Colonic mucosa (tissue), 4 donors: Measurements from ENCODE around the gene DNAJA4. TPM values are rescaled to one million over a fixed set of nuclear protein-coding genes. Genes with fewer than 3 reads are reported as not detected.

Source experiments
- DNase-seq: peaks from one replicate; pipeline ENCODE4 v3.0.0-alpha.2; 2020
- H3K27ac ChIP-seq: fragments of 200-600 bp; one replicate; pipeline ENCODE4 v1.8.0; 2021
- H3K27me3 ChIP-seq: fragments of 200-600 bp; one replicate; pipeline ENCODE4 v1.8.0; 2021
- H3K36me3 ChIP-seq: fragments of 200-600 bp; one replicate; pipeline ENCODE4 v1.8.0; 2021
- H3K4me1 ChIP-seq: fragments of 200-600 bp; one replicate; pipeline ENCODE4 v1.8.0; 2021; ENCODE audit warnings: mild to moderate bottlenecking
- H3K4me3 ChIP-seq: fragments of 200-600 bp; one replicate; pipeline ENCODE4 v1.8.0; 2021
- H3K9ac ChIP-seq, 2 donors: one replicate each; pipeline ENCODE4 v1.7.0; 2013; ENCODE audit warnings: control low read depth in 2 of 2, low read depth in 2 of 2, low read length in 2 of 2
- H3K9me3 ChIP-seq: fragments of 200-600 bp; one replicate; pipeline ENCODE4 v1.8.0; 2021
- CTCF ChIP-seq: fragments of 200-600 bp; IDR thresholded peaks from one replicate; pipeline ENCODE4 v1.8.0; 2022; ENCODE audit warnings: antibody characterized with exemption, mild to moderate bottlenecking
- intact Hi-C: fragments of 100-400 bp; cut with DNase I; formaldehyde crosslinking; loops from one replicate; pipeline ENCODE4 v1.14.1; 2022
- total RNA-seq, 2 donors: library from RNA; stranded (reverse); fragmentation: NEBNext Ultra II Directional in 1 of 2; extraction: Animal tissue kit (Norgen Biotek cat#: 25700) in 1 of 2; gene quantifications; one replicate each; pipeline ENCODE4 v1.2.1, GENCODE V29; 2021
- donor health status: healthy.
- donor health status: DM: no; HTN: no; CAD: no.
- donor health status: DM: no; HTN: no; CAD: no.

DNAJA4 gene
- total RNA-seq, 2 donors from 2014 or later, result 42.6 to 54.5 TPM

GRCh38 chr15:78255421-78256043 is 8.8 kb upstream of the DNAJA4 start:
- intact Hi-C loops, result no loop called here
- Histone ChIP-seq H3K4me3 (no peak overlapping the region), H3K9me3 (no peaks in the 10 kb centered on the region), H3K4me1 (no peaks in the 10 kb centered on the region), H3K27me3 (no peaks in the 10 kb centered on the region), H3K27ac (no peak overlapping the region), H3K9ac (no peak overlapping the region), H3K36me3 (no peaks in the 10 kb centered on the region)
- DNase-seq, result no peak
- TF ChIP-seq CTCF, result no peak

- Histone ChIP-seq H3K9ac (no peak overlapping the region), H3K4me3 (no peak overlapping the region), H3K27me3 (no peaks in the 10 kb centered on the region), H3K27ac (no peak overlapping the region), H3K4me1 (no peaks in the 10 kb centered on the region), H3K9me3 (no peaks in the 10 kb centered on the region), H3K36me3 (no peaks in the 10 kb centered on the region)
- no peak for DNase-seq
- no peak for TF ChIP-seq CTCF
- intact Hi-C loops, result no loop called here
These were observed 8.3 kb upstream of the DNAJA4 start for GRCh38 chr15:78256044-78256437.

- Histone ChIP-seq H3K27me3 (no peaks in the 10 kb centered on the region), H3K9ac (no peak overlapping the region), H3K4me1 (no peaks in the 10 kb centered on the region), H3K4me3 (no peak overlapping the region), H3K9me3 (no peaks in the 10 kb centered on the region), H3K36me3 (no peaks in the 10 kb centered on the region), H3K27ac (no peak overlapping the region)
- intact Hi-C loops, result no loop called here
- TF ChIP-seq CTCF, result no peak
- no peak for DNase-seq
These were observed 6.7 kb upstream of the DNAJA4 start for GRCh38 chr15:78257681-78258080.

GRCh38 chr15:78259232-78259631 is 5.1 kb upstream of the DNAJA4 start:
- no peaks in the 10 kb centered on the region for H3K4me1 ChIP-seq
- no peak for DNase-seq
- H3K4me3 ChIP-seq, result no peak overlapping the region
- no peak overlapping the region for H3K9ac ChIP-seq
- H3K9me3 ChIP-seq, result no peaks in the 10 kb centered on the region
- no peaks in the 10 kb centered on the region for H3K27me3 ChIP-seq
- H3K27ac ChIP-seq, result no peak overlapping the region
- intact Hi-C loops, result no loop called here
- TF ChIP-seq CTCF, result no peak
- no peaks in the 10 kb centered on the region for H3K36me3 ChIP-seq

GRCh38 chr15:78260489-78260888 is 3.9 kb upstream of the DNAJA4 start:
- Histone ChIP-seq H3K4me1 (no peaks in the 10 kb centered on the region), H3K27ac (no peak overlapping the region), H3K36me3 (no peaks in the 10 kb centered on the region), H3K27me3 (no peaks in the 10 kb centered on the region), H3K9ac (no peak overlapping the region), H3K4me3 (no peak overlapping the region), H3K9me3 (no peaks in the 10 kb centered on the region)
- TF ChIP-seq CTCF, result no peak
- intact Hi-C loops, result no loop called here
- no peak for DNase-seq
